ENCODE data around the gene ITPK1. TPM values are rescaled to one million over a fixed set of nuclear protein-coding genes. Genes with fewer than 3 reads are reported as not detected.
A peak's percentile ranks its signal among the peaks of the same experiment; 100 is the strongest.

Gene ITPK1
- total RNA-seq, 2 donors from 2014 or later, result 77.1 to 118 TPM

DNA sequence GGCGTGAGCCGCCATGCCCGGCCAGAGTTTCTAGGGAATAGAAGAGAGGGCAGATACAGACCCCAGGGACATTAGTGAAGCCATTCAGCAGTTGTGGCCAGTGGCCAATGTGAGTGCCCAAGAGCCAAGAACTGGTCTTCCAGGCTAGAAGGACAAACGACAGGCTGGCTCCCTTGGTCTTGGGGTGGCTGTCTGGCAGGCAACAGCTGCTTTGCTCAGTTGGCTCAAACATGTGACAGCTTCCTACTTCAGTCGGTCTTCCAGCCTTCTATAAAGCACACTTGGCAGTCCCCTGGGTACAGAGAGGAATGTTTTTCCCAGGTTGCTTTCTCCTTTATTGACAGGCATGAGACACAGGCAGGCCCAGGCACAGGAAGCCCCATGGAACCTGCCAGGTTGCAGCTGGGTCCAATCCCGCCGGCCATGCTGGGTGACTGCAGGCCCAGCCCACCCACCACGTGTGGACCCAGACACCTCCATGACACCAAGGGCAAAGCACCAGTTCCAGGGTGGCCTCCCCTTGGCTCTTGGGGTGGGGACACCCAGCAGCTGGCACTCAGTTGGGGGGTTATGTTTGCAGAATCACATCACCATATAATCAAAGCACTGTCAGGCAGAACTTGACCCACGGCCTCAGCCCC is 177.4 kb downstream of the ITPK1 start:
- H3K27me3 ChIP-seq (replicated peaks; ENCODE audit: insufficient read depth), result no peaks in the 10 kb centered on the region
- intact Hi-C loops (cut with DNase I), result no loop called here
- H3K27ac ChIP-seq, result no peak overlapping the region
- DNase-seq (ENCODE audit: low spot score), result peak; percentile 63
- no peaks in the 10 kb centered on the region for H3K9me3 ChIP-seq
- TF ChIP-seq, protein P1, sequence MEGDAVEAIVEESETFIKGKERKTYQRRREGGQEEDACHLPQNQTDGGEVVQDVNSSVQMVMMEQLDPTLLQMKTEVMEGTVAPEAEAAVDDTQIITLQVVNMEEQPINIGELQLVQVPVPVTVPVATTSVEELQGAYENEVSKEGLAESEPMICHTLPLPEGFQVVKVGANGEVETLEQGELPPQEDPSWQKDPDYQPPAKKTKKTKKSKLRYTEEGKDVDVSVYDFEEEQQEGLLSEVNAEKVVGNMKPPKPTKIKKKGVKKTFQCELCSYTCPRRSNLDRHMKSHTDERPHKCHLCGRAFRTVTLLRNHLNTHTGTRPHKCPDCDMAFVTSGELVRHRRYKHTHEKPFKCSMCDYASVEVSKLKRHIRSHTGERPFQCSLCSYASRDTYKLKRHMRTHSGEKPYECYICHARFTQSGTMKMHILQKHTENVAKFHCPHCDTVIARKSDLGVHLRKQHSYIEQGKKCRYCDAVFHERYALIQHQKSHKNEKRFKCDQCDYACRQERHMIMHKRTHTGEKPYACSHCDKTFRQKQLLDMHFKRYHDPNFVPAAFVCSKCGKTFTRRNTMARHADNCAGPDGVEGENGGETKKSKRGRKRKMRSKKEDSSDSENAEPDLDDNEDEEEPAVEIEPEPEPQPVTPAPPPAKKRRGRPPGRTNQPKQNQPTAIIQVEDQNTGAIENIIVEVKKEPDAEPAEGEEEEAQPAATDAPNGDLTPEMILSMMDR (IDR thresholded peaks at IDR 0.05), result no peak
- peak; percentile 54 for TF ChIP-seq POLR2AphosphoS5 (IDR thresholded peaks at IDR 0.05)
- no peaks in the 10 kb centered on the region for H3K4me1 ChIP-seq (replicated peaks)
- H3K36me3 ChIP-seq, result no peaks in the 10 kb centered on the region
- no peak overlapping the region for H3K4me3 ChIP-seq
- WGBS, result 60% methylated on average over 9 of the region's 9 CpGs

DNA sequence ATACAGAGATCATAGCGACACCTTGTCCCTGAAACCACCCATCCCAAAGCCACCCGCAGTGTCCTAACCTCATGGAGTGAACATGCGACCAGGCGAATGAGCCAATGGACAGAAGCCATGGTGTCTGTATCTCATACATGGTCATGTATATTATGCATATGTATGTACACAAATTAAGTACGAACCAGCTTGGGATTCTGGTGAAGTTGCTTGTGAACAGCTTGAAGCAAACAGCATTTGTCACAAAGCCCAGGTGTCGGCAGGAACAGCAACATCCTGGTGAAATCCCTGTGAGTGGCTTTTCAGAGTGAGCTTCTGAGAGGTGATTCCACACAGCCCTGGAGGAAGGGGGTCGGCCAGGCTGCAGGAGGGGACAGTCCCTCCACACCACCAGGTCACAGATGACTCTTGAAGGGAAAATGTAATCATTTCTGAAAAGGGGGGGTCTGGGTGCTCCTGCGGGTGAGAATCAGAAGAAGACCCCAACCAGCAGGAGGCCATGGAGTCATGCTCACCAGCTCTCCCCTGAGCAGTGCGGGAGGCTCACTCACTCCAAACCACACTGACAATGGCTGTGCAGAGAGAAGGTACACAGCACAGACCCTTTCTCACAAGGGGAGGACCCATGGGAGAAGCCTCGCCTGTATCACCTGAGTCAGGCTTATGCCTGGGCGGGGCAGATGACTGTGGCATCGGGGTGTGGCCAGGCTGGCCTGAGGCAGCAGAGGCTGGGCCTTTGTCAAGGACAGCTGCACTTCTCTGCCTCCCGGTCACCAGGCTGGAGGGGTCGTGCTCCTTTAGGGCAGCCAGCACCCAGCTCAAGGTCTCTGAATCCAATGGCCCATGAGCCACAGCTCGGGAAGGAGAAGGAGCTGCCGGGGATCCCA is 178.4 kb downstream of the ITPK1 start:
- no peaks in the 10 kb centered on the region for H3K4me1 ChIP-seq (replicated peaks)
- no peak overlapping the region for H3K27ac ChIP-seq
- no peak overlapping the region for H3K4me3 ChIP-seq
- intact Hi-C loops (cut with DNase I), result no loop called here
- no peaks in the 10 kb centered on the region for H3K36me3 ChIP-seq
- no peaks in the 10 kb centered on the region for H3K9me3 ChIP-seq
- no peak for DNase-seq (ENCODE audit: low spot score)
- no peaks in the 10 kb centered on the region for H3K27me3 ChIP-seq (replicated peaks; ENCODE audit: insufficient read depth)
- WGBS, result 89% methylated on average over 16 of the region's 16 CpGs
- TF ChIP-seq, protein P1 (IDR thresholded peaks at IDR 0.05), result no peak
- TF ChIP-seq POLR2AphosphoS5 (IDR thresholded peaks at IDR 0.05), result no peak
- TF ChIP-seq POLR2A (IDR thresholded peaks at IDR 0.05), result no peak

- TF ChIP-seq POLR2A (IDR thresholded peaks at IDR 0.05) (no peak), POLR2AphosphoS5 (IDR thresholded peaks at IDR 0.05) (no peak)
- TF ChIP-seq, protein P1 (IDR thresholded peaks at IDR 0.05), result no peak
- Histone ChIP-seq H3K4me3 (no peak overlapping the region), H3K27ac (no peak overlapping the region), H3K9me3 (no peaks in the 10 kb centered on the region), H3K4me1 (replicated peaks) (no peaks in the 10 kb centered on the region), H3K27me3 (replicated peaks; ENCODE audit: insufficient read depth) (no peaks in the 10 kb centered on the region), H3K36me3 (no peaks in the 10 kb centered on the region)
- intact Hi-C loops (cut with DNase I), result no loop called here
- no peak for DNase-seq (ENCODE audit: low spot score)
- WGBS, result 89% methylated on average over 11 of the region's 11 CpGs
Measured at GRCh38 chr14:92936085-92936484, 179.6 kb downstream of the ITPK1 start.

DNA sequence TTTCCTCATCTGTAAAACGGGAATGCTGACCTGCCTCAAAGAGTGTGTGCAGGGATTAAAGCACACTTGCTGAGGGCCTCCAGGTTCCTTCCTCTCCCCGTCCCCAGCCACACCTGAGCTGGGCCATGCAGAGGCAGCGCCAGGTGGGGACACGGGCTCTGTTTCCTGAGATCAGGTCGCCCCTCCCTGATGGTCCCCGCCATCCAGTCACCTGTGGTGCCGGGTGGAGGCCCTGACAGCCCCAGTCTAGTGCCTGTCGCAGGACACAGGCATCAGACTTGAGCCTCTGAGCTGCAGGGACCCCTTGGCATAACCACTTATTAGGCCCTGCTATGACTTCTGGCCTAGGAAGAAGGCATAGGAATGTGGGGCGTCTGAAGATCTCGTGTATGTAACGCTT is 180.3 kb downstream of the ITPK1 start:
- H3K9me3 ChIP-seq, result no peaks in the 10 kb centered on the region
- intact Hi-C loops (cut with DNase I), result no loop called here

More for the DNA sequence above, 180.3 kb downstream of the ITPK1 start:
- H3K4me1 ChIP-seq (replicated peaks), result no peaks in the 10 kb centered on the region
- DNase-seq (ENCODE audit: low spot score), result no peak
- no peak overlapping the region for H3K4me3 ChIP-seq
- H3K27me3 ChIP-seq (replicated peaks; ENCODE audit: insufficient read depth), result no peaks in the 10 kb centered on the region
- 92% methylated on average over 11 of the region's 11 CpGs for WGBS
- TF ChIP-seq POLR2AphosphoS5 (IDR thresholded peaks at IDR 0.05), result no peak
- no peak for TF ChIP-seq POLR2A (IDR thresholded peaks at IDR 0.05)
- TF ChIP-seq, protein P1 (IDR thresholded peaks at IDR 0.05), result no peak
- no peaks in the 10 kb centered on the region for H3K36me3 ChIP-seq
- no peak overlapping the region for H3K27ac ChIP-seq

All from prostate gland (tissue), 2 donors.